NCI-H2196 (cell line): ENCODE measurements around the gene DNAJB6.

Experiments used
- DNase-seq: peaks from one replicate; lab custom pipeline; 2025; ENCODE audit not compliant: unreplicated experiment; lab: John Stamatoyannopoulos, UW

DNAJB6 gene

GRCh38 chr7:157394246-157395191, 57.7 kb downstream of the DNAJB6 start:
- no peak for DNase-seq

GRCh38 chr7:157395206-157395605, 58.4 kb downstream of the DNAJB6 start:
- no peak for DNase-seq

- no peak for DNase-seq
Observed at GRCh38 chr7:157396316-157397035, 59.7 kb downstream of the DNAJB6 start.

- DNase-seq, result peak; percentile 21
Observed at GRCh38 chr7:157397036-157397720, 60.4 kb downstream of the DNAJB6 start.

- peak; percentile 52 for DNase-seq
Observed at GRCh38 chr7:157397731-157398691, 61.2 kb downstream of the DNAJB6 start.

- DNase-seq, result no peak
Observed at GRCh38 chr7:157399086-157399687, 62.4 kb downstream of the DNAJB6 start.

GRCh38 chr7:157400171-157400860, 63.5 kb downstream of the DNAJB6 start:
- DNase-seq, result no peak

- no peak for DNase-seq
Observed at GRCh38 chr7:157401567-157402387, 65.0 kb downstream of the DNAJB6 start.

- no peak for DNase-seq
Observed at GRCh38 chr7:157402388-157402703, 65.5 kb downstream of the DNAJB6 start.

- DNase-seq, result no peak
Observed at GRCh38 chr7:157402911-157403534, 66.2 kb downstream of the DNAJB6 start.

- DNase-seq, result no peak
Observed at GRCh38 chr7:157403646-157404401, 67.0 kb downstream of the DNAJB6 start.

- no peak for DNase-seq
Observed at GRCh38 chr7:157404845-157405481, 68.2 kb downstream of the DNAJB6 start.

GRCh38 chr7:157405501-157405900, 68.7 kb downstream of the DNAJB6 start:
- DNase-seq, result no peak

- DNase-seq, result no peak
Observed at GRCh38 chr7:157405914-157406810, 69.4 kb downstream of the DNAJB6 start.

GRCh38 chr7:157406971-157407370, 70.2 kb downstream of the DNAJB6 start:
- DNase-seq, result no peak
